Hematopoietic multipotent progenitor cell treated with erythropoietin and hydrocortisone succinate and interleukin-3 and kit ligand, for 4 days (in vitro differentiated cells): ENCODE measurements around the gene TGFA.

ENCODE experiments used
- DNase-seq: peaks from one replicate; pipeline ENCODE4 v3.0.0-alpha.2; 2015

TGFA gene

GRCh38 chr2:70553584-70554337 is at the start of gene TGFA:
Gene TGFA, minus strand, starts transcription at chr2:70553826. Its CDS starts 59 bp downstream, at chr2:70553767.
- peak; percentile 85 for DNase-seq

DNA sequence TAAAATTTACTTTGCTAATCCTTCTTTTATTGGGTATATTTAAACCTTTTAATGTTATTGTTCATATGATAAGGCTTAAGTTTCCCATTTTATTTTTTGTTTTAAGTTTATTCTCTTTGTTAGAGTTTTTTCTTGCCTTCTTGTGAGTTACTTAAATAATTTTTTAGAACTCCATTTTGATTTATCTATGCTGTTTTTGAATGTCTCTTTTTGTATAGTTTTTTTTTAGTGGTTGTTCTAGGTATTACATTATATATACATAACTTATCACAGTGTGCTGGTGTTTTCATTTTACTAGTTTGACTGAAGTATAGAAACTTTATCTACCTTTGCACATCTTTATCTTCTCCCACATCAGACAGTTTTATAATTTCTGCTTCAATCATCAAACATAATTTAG is 49.4 kb upstream of the TGFA start:
- peak; percentile 31 for DNase-seq

GRCh38 chr2:70598197-70598596 is 44.6 kb upstream of the TGFA start:
- no peak for DNase-seq

- peak; percentile 53 for DNase-seq
Measured at GRCh38 chr2:70596739-70597138, 43.1 kb upstream of the TGFA start.

GRCh38 chr2:70596293-70596692 is 42.7 kb upstream of the TGFA start:
- no peak for DNase-seq

DNA sequence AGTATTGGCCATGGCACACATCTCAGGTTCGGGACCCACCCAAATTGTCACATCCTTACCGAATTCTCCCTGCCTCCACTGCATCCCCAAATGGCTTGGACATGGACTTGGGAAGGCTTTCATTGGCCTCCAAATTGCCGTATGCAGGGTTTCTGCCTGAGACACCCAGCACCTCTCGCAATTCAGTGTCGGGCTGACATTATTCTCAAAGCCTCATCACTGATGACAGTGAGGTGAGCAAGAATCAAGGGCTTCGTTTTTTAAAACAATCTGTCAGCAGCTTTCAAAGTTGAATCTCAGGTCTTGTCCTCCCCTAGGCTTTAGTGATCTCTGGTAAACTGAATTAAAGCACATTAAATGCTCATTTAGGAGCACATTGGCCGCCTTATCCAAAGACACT is 29.5 kb upstream of the TGFA start:
- no peak for DNase-seq

GRCh38 chr2:70580352-70580751 is 26.7 kb upstream of the TGFA start:
- peak; percentile 36 for DNase-seq

DNA sequence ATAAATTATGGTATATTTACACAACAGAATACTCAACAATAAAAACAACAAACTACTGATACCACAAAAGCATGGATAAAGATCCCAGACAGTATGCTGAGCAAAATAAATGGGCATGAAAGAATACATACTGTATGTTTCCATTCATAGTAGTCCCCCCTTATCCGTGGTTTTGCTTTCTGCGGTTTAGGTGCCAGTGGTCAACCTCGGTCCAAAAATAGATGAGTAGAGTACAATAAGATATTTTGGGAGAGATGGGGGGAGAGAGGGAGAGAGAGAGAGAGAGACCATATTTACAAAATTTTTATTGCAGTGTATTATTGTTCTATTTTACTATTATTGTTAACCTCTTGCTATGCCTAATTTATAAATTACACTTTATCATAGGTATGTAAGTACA is 21.0 kb upstream of the TGFA start:
- peak; percentile 18 for DNase-seq

GRCh38 chr2:70574109-70574508 is 20.5 kb upstream of the TGFA start:
- no peak for DNase-seq

DNA sequence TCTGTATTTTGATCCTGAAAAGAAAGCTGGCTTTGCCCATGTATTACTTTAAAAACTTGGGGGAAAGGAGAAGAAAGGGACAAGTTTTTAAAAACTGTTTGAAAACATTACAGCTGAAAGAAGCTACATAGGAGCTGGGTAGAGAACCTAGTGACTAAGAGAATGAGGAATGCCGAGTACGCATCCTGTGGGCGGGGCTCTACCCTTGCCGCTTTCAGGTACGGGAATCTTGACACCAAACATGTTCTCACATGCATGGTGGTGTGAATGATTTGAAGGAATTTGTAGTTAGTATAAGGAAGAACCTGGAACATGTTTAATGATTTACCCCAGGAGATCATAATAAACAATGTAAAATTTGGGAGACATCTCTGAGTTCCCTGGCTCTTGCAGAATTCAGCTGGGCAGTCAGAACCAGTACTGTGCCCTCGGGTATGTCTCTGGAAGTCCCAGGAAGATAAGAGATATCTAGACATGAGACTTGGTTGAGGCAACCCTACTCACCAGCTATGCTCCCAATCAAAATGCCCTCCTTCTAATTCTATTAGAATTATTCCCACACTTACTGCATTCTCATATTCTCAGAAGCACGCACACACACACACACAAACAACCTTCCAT is 16.5 kb upstream of the TGFA start:
- no peak for DNase-seq

- no peak for DNase-seq
Measured at GRCh38 chr2:70569559-70569958, 15.9 kb upstream of the TGFA start.

DNA sequence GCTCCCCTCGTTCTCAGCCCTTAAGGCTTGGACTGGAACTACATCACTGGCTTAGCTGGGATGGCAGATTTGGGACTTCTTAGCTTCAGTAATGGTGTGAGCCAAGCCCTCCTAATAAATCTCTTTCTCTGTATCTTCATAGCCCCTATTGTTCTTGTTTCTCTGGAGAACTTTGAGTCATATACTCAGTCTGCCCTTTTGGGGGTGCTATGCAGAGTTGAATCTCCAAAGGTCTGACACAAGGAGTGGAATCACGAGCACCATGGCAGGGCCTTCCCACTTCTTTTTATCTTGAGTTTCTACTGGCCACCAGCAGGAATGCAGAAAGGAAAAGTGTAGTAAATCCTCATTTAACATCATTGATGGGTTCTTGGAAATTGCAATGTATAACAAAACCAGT is 13.3 kb upstream of the TGFA start:
- DNase-seq, result no peak

GRCh38 chr2:70566464-70566863 is 12.8 kb upstream of the TGFA start:
- no peak for DNase-seq

GRCh38 chr2:70565039-70565731 is 11.6 kb upstream of the TGFA start:
- no peak for DNase-seq

GRCh38 chr2:70561893-70562292 is 8.3 kb upstream of the TGFA start:
- no peak for DNase-seq

DNA sequence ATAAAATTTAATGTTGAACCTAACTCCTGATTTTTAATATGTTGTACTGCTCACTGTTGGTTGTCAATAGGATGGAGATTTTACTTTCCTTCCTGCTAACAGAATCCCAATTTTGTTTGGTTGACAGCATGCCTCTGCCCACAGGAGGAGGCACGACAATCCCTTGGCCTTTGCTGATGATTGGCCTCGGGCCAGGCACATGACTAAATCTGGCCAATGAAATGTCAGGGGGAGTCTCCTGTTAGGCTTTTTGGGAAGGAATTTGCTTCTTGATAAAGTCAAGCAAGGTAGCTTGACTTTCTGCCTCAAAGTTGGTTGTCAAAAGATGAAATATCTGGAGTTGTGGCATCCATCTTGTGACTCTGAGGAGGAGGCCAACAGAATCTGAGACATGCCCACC is 6.8 kb upstream of the TGFA start:
- no peak for DNase-seq

DNA sequence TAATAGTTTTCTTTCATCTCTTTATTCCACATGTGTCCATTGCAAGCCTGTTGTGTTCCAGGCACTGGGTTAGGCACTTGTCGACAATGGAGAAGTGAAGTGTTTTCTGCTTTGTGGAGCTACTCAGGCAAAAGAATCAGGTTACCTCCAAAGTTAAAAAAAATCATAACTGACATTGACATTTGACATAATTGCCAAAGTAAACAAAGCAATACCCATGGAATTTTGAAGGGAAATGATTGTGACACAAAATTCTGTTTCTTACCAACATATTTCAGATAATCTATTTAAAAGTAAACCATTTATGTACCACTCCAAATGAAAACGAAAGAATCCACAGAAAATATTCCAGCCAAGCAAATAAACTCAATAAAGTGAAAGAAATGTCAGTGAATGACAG is 6.4 kb upstream of the TGFA start:
- DNase-seq, result no peak

- no peak for DNase-seq
Measured at GRCh38 chr2:70558195-70558808, 4.7 kb upstream of the TGFA start.

DNA sequence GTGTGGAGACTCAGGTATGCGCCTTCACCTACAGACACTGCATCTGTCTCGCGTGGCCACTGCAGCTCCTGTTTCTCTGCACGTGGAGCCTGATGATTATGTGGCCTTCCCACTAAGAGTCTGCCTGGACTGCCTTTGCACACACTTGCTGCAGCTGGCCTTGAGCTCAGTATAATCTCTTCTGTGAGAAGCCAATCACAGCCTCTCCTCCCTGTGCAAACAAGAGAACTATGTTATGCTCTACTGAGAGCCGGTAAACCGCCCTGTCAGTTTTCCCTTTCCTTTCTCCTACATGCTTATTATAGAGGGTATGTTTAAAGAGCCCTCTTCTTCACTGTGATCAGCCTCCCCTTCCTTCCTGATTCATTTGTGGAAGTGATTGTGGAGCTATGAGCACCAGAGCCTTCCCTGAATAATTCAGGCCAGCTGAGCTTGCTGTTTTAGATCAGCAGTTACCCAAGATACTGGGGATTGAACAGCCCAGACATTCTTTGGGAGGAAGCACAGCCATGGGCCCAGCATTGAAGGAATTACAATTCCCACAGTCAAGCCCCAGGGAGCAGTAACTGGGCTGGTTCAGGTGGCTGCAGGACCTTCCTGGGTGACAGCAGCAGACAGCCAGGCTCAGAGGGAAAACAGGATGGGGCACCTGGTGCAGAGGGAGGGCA is 3.7 kb upstream of the TGFA start:
- DNase-seq, result no peak

DNA sequence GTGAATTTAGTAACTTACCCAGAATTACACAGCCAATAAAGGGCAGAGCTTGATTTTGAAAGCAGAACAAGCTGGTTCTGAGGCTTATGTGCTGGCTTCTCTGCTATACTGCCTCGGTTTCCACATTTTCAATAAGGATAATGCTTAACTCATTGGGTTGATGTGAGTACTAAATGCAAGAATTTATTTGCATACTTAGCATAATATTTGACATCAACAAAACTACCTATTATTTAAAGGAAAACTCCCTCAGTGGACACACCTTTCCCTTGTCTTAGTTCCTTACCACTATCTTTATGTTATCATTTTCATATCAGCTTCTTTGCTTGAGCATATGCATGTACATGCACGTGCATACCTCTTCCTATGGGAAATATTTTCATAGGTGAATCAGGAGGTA is 3.0 kb upstream of the TGFA start:
- DNase-seq, result no peak

GRCh38 chr2:70554338-70554892 is 789 bp upstream of the TGFA start:
- DNase-seq, result no peak

DNA sequence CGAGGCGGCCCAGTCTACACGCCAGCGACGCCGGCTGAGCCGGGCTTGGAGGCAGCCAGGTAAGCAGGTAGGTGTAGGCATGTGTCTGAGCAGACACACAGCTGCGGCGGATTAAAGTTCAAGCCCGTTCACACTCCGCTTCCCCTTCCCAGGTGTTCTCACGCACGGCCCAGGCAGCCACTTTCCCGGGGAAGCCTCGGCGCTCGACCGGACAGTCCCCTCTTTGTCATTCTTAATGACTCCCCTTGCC is 367 bp downstream of the TGFA start:
- no peak for DNase-seq
